ENCODE results near the gene FREY1.

Gene FREY1

GRCh38 chr11:45859661-45860140 is 47.4 kb downstream of the FREY1 start:
- no peak for DNase-seq

- no peak for DNase-seq
These were observed 48.2 kb downstream of the FREY1 start for GRCh38 chr11:45858751-45859398.

- no peak for DNase-seq
These were observed 49.1 kb downstream of the FREY1 start for GRCh38 chr11:45857961-45858474.

All from NCI-H1436 treated with DMSO at 0.1 percent for 48 hours (cell line).